Left lung (tissue), 10 donors: ENCODE results near the gene RET. TPM values are rescaled to one million over a fixed set of nuclear protein-coding genes. Genes with fewer than 3 reads are reported as not detected.

ENCODE experiments used
- ATAC-seq: fragments of 200-7000 bp; cut with Tn5 transposase; one replicate; pipeline ENCODE4 v1.9.1; 2020; ENCODE audit warnings: moderate library complexity
- DNase-seq, 4 donors: peaks; one replicate each; pipeline ENCODE4 v3.0.0-alpha.2; 2013 to 2020
- H3K27ac ChIP-seq, 2 donors: fragments of 200-600 bp; sonication (generic) in 1 of 2; one replicate each; pipeline versions ENCODE4 v1.5.0 to v1.8.0; 2020 to 2021
- H3K27me3 ChIP-seq, 2 donors: fragments of 200-600 bp; sonication (generic) in 1 of 2; one replicate each; pipeline versions ENCODE4 v1.5.0 to v1.8.0; 2020 to 2021
- H3K36me3 ChIP-seq, 2 donors: fragments of 200-600 bp; sonication (generic) in 1 of 2; one replicate each; pipeline versions ENCODE4 v1.5.0 to v1.8.0; 2020 to 2021
- H3K4me1 ChIP-seq, 2 donors: fragments of 200-600 bp; one replicate each; pipeline ENCODE4 v1.8.0; 2021
- H3K4me3 ChIP-seq, 2 donors: fragments of 200-600 bp; sonication (generic) in 1 of 2; one replicate each; pipeline versions ENCODE4 v1.5.0 to v1.8.0; 2020 to 2021; ENCODE audit warnings: mild to moderate bottlenecking in 1 of 2
- H3K9me3 ChIP-seq, 2 donors: fragments of 200-600 bp; sonication (generic) in 1 of 2; one replicate each; pipeline versions ENCODE4 v1.5.0 to v1.8.0; 2020 to 2021
- intact Hi-C, 2 donors: fragments of 100-400 bp; cut with DNase I; formaldehyde crosslinking; loops; one replicate each; pipeline versions ENCODE4 v1.11.2 to v1.14.2; 2022
- polyA plus RNA-seq, 6 donors: library from polyadenylated mRNA; unstranded; fragments of 120-200 nt; gene quantifications; one replicate each; pipeline ENCODE4 v1.2.1, GENCODE V29; 2013; ENCODE audit not compliant: insufficient read length in 6 of 6
- total RNA-seq, 2 donors: library from RNA; stranded (reverse); fragmentation: NEBNext Ultra II Directional; extraction: Animal tissue kit (Norgen Biotek cat#: 25700); gene quantifications; one replicate each; pipeline ENCODE4 v1.2.1, GENCODE V29; 2021
- TF ChIP-seq, protein P1 (sequence below), 2 donors: fragments of 200-600 bp; sonication (generic) in 1 of 2; IDR thresholded peaks; one replicate each; pipeline versions ENCODE4 v1.5.0 to v1.8.0; 2021; ENCODE audit warnings: antibody characterized with exemption in 2 of 2
- donor health status: DM: no; HTN: yes; CAD: no.
- donor health status: DM: no; HTN: no; CAD: no.

The RET gene
- total and polyA plus RNA-seq, 8 donors, result 0.97 to 3.8 (median 2.0) TPM

DNA sequence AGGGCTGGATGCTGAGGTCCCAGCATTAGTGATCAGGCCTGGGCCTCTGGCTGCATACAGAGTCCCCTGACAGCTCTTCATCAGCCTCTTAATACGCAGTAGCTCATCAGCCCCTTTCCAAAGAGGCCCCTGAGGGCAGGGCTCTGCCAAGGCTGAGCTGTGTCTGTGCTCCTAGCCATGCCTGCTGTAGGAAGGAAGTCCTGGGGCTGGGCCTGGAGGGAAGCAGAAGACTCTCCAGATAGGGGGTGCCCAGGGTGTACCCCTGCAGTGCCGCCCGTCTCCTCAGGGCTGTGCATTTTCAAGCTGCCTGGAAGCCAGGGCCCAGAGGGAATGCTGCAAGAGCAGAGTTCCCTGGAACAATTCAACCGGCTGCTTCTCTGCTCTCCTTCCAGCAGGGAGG is 7.3 kb upstream of the RET start:
- DNase-seq (peak in 1 of 4 donors; percentile 32), ATAC-seq (no peak)
- Histone ChIP-seq H3K27ac (no peak overlapping the region), H3K27me3 (peaks cover 0 to 38% of the 10 kb centered on the region in 2 donors), H3K36me3 (no peaks in the 10 kb centered on the region), H3K4me3 (no peak overlapping the region), H3K9me3 (no peaks in the 10 kb centered on the region), H3K4me1 (no peaks in the 10 kb centered on the region)
- TF ChIP-seq, protein P1, sequence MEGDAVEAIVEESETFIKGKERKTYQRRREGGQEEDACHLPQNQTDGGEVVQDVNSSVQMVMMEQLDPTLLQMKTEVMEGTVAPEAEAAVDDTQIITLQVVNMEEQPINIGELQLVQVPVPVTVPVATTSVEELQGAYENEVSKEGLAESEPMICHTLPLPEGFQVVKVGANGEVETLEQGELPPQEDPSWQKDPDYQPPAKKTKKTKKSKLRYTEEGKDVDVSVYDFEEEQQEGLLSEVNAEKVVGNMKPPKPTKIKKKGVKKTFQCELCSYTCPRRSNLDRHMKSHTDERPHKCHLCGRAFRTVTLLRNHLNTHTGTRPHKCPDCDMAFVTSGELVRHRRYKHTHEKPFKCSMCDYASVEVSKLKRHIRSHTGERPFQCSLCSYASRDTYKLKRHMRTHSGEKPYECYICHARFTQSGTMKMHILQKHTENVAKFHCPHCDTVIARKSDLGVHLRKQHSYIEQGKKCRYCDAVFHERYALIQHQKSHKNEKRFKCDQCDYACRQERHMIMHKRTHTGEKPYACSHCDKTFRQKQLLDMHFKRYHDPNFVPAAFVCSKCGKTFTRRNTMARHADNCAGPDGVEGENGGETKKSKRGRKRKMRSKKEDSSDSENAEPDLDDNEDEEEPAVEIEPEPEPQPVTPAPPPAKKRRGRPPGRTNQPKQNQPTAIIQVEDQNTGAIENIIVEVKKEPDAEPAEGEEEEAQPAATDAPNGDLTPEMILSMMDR (IDR thresholded peaks at IDR 0.05), result no peak
- intact Hi-C loops, result no loop called here

DNA sequence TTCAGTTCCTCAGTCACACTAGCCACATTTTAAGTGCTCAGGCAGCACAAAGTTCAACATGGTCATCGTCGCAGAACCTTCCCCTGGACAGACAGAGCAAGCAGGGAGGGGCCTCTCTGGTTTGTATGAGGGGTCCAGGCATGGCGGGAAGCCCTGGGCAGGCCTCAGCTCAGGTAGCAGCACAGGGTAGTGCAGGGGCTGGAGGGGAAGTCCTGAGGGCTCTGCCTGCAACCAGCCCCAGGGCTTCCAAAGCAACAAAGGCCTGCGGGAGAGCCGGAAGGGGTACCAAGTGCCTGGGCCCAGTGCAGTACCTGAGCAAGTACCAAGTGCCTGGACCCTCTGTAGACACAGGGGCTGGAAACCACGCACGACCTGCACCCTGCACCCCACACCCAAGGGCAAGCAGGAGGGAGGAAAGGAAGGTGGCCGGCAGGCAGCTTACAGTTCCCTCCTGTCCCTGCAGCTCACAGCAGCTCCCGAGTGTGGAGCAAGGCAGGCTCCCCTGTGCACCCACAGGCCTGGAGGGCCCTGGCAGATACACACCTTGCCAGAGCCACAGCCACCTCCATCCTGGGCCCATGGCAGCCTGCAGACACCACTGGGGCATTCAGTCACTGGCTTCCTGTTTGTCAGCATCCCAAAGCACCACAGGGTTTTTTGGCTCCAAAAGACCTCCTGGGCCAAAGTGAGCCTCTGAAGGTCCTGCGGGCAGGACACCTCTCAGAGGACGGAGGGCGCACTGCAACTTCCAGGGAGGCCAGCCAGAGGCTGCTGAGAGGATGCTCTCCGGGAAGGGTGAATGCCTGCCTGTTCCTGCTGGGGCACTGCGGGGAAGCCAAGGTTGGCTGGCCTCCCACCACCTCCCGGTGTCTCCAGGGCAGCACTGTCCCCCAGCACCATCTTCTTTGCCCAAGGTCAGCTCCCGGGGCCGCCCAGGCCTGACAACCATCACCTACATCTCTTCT is 6.5 kb upstream of the RET start:
- Histone ChIP-seq H3K9me3 (no peaks in the 10 kb centered on the region), H3K27ac (no peak overlapping the region), H3K27me3 (peaks cover 0 to 47% of the 10 kb centered on the region in 2 donors), H3K36me3 (no peaks in the 10 kb centered on the region), H3K4me1 (no peaks in the 10 kb centered on the region), H3K4me3 (no peak overlapping the region)
- TF ChIP-seq, protein P1 (IDR thresholded peaks at IDR 0.05), result no peak
- intact Hi-C loops, result no loop called here
- DNase-seq (peak in 1 of 4 donors; percentile 63), ATAC-seq (no peak)

DNA sequence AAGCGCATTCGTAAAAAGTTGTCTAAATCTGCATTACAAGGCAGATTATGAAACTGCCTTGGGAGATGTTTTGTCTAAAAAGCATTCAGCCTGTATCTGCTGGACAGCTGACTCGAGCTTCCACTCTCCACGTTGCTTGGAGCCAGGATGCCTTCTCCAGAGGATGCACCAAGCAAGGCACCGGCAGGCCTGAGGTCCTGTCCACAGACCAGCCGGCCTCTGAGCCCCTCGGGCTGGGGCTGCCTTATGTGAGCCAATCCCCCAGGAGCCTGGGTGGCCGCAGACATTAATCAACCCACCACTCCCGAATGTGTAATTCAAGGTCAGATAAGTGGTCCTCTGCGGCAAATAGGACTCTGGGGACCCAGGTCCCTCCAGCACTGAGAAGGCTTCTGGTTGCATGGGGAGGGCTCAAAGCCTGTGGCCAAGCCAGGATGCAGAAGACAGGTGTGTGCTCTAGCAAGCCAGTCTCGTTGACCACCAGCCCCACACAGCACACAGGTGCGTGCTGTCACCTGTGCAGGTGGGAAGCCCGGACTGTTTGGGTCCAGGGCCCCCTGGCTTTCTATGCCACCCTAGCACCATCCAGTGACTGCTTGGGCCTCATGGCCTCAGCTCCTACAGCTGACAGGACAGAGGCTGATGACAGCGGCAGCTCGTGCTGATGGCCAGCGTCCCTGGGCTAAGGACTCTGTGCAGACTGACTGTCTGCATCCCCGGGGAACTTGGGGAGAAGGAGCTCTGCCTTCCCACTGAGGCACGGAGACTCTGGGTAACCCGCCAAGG is 4.8 kb upstream of the RET start:
- ATAC-seq, result no peak
- DNase-seq, result peak in 1 of 4 donors; percentile 59
- H3K27ac ChIP-seq, result no peak overlapping the region
- H3K4me1 ChIP-seq, result peaks cover 0 to 8% of the 10 kb centered on the region in 2 donors
- H3K9me3 ChIP-seq, result no peaks in the 10 kb centered on the region
- H3K27me3 ChIP-seq, result peaks cover 7 to 63% of the 10 kb centered on the region in 2 donors
- H3K4me3 ChIP-seq, result no peak overlapping the region
- intact Hi-C loops, result no loop called here
- H3K36me3 ChIP-seq, result no peaks in the 10 kb centered on the region
- TF ChIP-seq, protein P1 (IDR thresholded peaks at IDR 0.05), result no peak

DNA sequence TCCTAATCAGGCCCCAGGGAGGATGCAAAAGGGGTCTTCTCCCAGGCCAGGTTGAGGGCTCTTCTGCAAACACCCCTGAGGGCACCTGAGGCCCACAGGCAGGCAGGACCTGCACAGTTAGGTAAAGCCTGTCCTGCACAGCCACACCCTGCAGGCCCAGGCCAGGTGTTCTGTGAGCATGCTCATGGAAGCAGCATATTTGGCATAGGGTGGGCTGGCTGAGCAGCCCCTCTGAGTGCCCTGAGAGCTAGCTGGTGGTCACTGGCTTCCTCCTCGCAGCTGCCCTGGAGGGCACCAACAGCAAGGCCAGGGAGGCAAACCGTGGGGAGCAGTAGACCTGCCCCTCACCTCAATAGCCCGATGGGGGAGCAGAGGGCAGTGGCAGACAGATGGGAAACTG is 3.7 kb upstream of the RET start:
- no peak overlapping the region for H3K4me3 ChIP-seq
- peaks cover 12 to 74% of the 10 kb centered on the region in 2 donors for H3K27me3 ChIP-seq
- H3K36me3 ChIP-seq, result no peaks in the 10 kb centered on the region
- H3K9me3 ChIP-seq, result no peaks in the 10 kb centered on the region
- DNase-seq (peak in 1 of 4 donors; percentile 45), ATAC-seq (no peak)
- H3K4me1 ChIP-seq, result peaks cover 0 to 16% of the 10 kb centered on the region in 2 donors
- no peak overlapping the region for H3K27ac ChIP-seq
- intact Hi-C loops, result no loop called here
- TF ChIP-seq, protein P1 (IDR thresholded peaks at IDR 0.05), result no peak

DNA sequence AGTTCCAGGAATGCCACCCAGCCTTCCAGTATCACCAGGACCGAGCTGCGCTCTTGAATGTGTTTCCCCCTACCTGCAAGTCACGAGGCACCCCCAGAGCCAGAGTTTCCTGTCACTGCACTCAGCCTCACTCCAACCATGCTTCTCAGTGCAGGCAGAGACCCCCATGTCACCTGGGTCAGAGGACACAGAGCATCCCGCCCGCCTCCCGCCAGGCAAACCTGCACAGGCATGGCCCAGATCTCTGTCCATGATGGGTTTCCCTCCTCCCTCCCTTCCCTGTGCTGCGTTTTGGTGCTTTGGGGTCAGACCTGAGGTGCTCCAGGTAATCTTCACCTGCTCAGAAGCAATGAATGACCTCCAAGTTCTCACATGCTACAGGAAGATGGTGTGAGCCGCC is 3.1 kb upstream of the RET start:
- intact Hi-C loops, result no loop called here
- TF ChIP-seq, protein P1 (IDR thresholded peaks at IDR 0.05), result no peak
- peaks cover 16 to 79% of the 10 kb centered on the region in 2 donors for H3K27me3 ChIP-seq
- peaks cover 0 to 16% of the 10 kb centered on the region in 2 donors for H3K4me1 ChIP-seq
- H3K9me3 ChIP-seq, result no peaks in the 10 kb centered on the region
- no peak overlapping the region for H3K27ac ChIP-seq
- no peak for DNase-seq
- no peak for ATAC-seq
- H3K36me3 ChIP-seq, result no peaks in the 10 kb centered on the region
- no peak overlapping the region for H3K4me3 ChIP-seq
